ENCODE data around the gene PGM5.

Gene PGM5

GRCh38 chr9:68418259-68418845 lies 61.9 kb downstream of the PGM5 start:
- Histone ChIP-seq H2AFZ (ENCODE audit: low read depth, low read length) (no peak overlapping the region), H3K27ac (ENCODE audit: low read length) (no peak overlapping the region), H3K4me2 (ENCODE audit: low read length) (no peak overlapping the region), H3K27me3 (ENCODE audit: low read depth, low read length) (peaks cover 9% of the 10 kb centered on the region; the same call in 1 of the 2 replicates), H3K9ac (ENCODE audit: low read length) (no peak overlapping the region), H3K4me3 (ENCODE audit: low read length) (no peak overlapping the region), H3K79me2 (ENCODE audit: low read length) (no peaks in the 10 kb centered on the region), H3K4me1 (ENCODE audit: low read length) (no peaks in the 10 kb centered on the region), H3K9me3 (ENCODE audit: insufficient read depth, low read length) (no peaks in the 10 kb centered on the region), H3K36me3 (replicated peaks; ENCODE audit: low read depth, low read length) (no peaks in the 10 kb centered on the region), H4K20me1 (ENCODE audit: insufficient read depth, low read length) (no peaks in the 10 kb centered on the region)
- TF ChIP-seq CTCF (IDR thresholded peaks at IDR 0.05; ENCODE audit: low read depth, low read length) (no peak), EZH2phosphoT487 (IDR thresholded peaks at IDR 0.05; ENCODE audit: low read depth) (no peak)

- no peak for TF ChIP-seq EZH2phosphoT487 (IDR thresholded peaks at IDR 0.05; ENCODE audit: low read depth)
- no peak for TF ChIP-seq CTCF (IDR thresholded peaks at IDR 0.05; ENCODE audit: low read depth, low read length)
- no peak overlapping the region for H3K27ac ChIP-seq (ENCODE audit: low read length)
- H3K79me2 ChIP-seq (ENCODE audit: low read length) = no peaks in the 10 kb centered on the region
- no peak overlapping the region for H3K4me3 ChIP-seq (ENCODE audit: low read length)
- H3K4me2 ChIP-seq (ENCODE audit: low read length) = no peak overlapping the region
- no peaks in the 10 kb centered on the region for H3K36me3 ChIP-seq (replicated peaks; ENCODE audit: low read depth, low read length)
- no peak overlapping the region for H2AFZ ChIP-seq (ENCODE audit: low read depth, low read length)
- peaks cover 9% of the 10 kb centered on the region; the same call in 1 of the 2 replicates for H3K27me3 ChIP-seq (ENCODE audit: low read depth, low read length)
- H4K20me1 ChIP-seq (ENCODE audit: insufficient read depth, low read length) = no peaks in the 10 kb centered on the region
- H3K4me1 ChIP-seq (ENCODE audit: low read length) = no peaks in the 10 kb centered on the region
- H3K9ac ChIP-seq (ENCODE audit: low read length) = no peak overlapping the region
- no peaks in the 10 kb centered on the region for H3K9me3 ChIP-seq (ENCODE audit: insufficient read depth, low read length)
These were observed 63.5 kb downstream of the PGM5 start for GRCh38 chr9:68419901-68420300.

- no peak overlapping the region for H3K9ac ChIP-seq (ENCODE audit: low read length)
- no peaks in the 10 kb centered on the region for H3K36me3 ChIP-seq (replicated peaks; ENCODE audit: low read depth, low read length)
- H3K27ac ChIP-seq (ENCODE audit: low read length) = no peak overlapping the region
- no peaks in the 10 kb centered on the region for H3K79me2 ChIP-seq (ENCODE audit: low read length)
- H3K4me1 ChIP-seq (ENCODE audit: low read length) = no peaks in the 10 kb centered on the region
- TF ChIP-seq CTCF (IDR thresholded peaks at IDR 0.05; ENCODE audit: low read depth, low read length) (no peak), EZH2phosphoT487 (IDR thresholded peaks at IDR 0.05; ENCODE audit: low read depth) (no peak)
- H3K9me3 ChIP-seq (ENCODE audit: insufficient read depth, low read length) = no peaks in the 10 kb centered on the region
- H4K20me1 ChIP-seq (ENCODE audit: insufficient read depth, low read length) = no peaks in the 10 kb centered on the region
- no peak overlapping the region for H2AFZ ChIP-seq (ENCODE audit: low read depth, low read length)
- no peak overlapping the region for H3K4me2 ChIP-seq (ENCODE audit: low read length)
- H3K27me3 ChIP-seq (ENCODE audit: low read depth, low read length) = no peaks in the 10 kb centered on the region
- H3K4me3 ChIP-seq (ENCODE audit: low read length) = no peak overlapping the region
These were observed 70.3 kb downstream of the PGM5 start for GRCh38 chr9:68426755-68427154.

DNA sequence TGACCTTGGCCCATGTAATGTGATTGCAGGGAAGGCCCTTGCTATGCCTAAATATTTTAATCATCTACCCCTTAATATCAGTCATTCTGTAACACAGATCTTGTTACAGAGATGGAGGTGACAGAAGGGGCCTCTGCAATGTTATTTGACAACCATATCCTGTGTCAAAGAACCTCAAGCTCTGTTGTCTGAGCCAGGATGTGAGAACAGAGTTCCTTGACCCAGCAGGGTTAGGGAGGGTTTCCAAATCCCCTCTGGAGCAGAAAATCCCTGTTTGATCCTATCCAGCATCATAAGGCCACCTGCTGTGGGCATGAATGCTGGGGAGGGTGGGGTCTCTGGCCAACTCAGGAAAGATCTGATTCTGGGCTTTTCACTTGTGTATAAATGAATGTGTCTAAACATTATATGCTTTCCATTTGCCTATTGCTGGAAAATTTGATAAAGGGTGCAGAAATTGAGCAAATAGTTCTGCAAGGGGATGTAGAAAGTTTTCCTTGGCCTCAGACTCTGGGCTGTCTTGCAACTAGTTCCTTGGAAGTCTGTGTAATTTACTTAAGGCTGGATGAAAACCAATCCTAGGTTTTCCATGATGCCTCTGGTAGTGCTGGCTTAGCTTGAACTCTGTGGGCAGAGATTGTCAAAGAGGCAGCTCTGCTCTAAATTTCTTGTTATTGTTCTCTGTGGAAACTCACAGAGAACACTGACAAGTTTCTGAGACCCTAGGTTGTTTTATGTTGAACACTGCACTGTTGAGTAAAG lies 71.0 kb downstream of the PGM5 start:
- Histone ChIP-seq H3K9me3 (ENCODE audit: insufficient read depth, low read length) (no peaks in the 10 kb centered on the region), H2AFZ (ENCODE audit: low read depth, low read length) (no peak overlapping the region), H3K4me3 (ENCODE audit: low read length) (no peak overlapping the region), H3K79me2 (ENCODE audit: low read length) (no peaks in the 10 kb centered on the region), H3K4me1 (ENCODE audit: low read length) (no peaks in the 10 kb centered on the region), H3K36me3 (replicated peaks; ENCODE audit: low read depth, low read length) (no peaks in the 10 kb centered on the region), H3K9ac (ENCODE audit: low read length) (no peak overlapping the region), H3K27ac (ENCODE audit: low read length) (no peak overlapping the region), H3K4me2 (ENCODE audit: low read length) (no peak overlapping the region), H4K20me1 (ENCODE audit: insufficient read depth, low read length) (no peaks in the 10 kb centered on the region), H3K27me3 (ENCODE audit: low read depth, low read length) (no peaks in the 10 kb centered on the region)
- no peak for TF ChIP-seq EZH2phosphoT487 (IDR thresholded peaks at IDR 0.05; ENCODE audit: low read depth)
- no peak for TF ChIP-seq CTCF (IDR thresholded peaks at IDR 0.05; ENCODE audit: low read depth, low read length)

All from OCI-LY3 (cell line).